GM23248 (cell line): Measurements from ENCODE around the gene RAPGEF4.

ENCODE experiments used
- EZH2 ChIP-seq: fragments of 200-600 bp; sonication (generic); IDR thresholded peaks from 2 replicates; pipeline ENCODE4 v1.6.1; 2018; ENCODE audit warnings: antibody characterized with exemption, mild to moderate bottlenecking; ENCODE audit not compliant: insufficient read depth, poor library complexity, severe bottlenecking
- EZH2phosphoT487 ChIP-seq: fragments of 200-600 bp; sonication (generic); IDR thresholded peaks from 2 replicates; pipeline ENCODE4 v1.6.1; 2018; ENCODE audit warnings: antibody characterized with exemption, moderate library complexity, mild to moderate bottlenecking, low read depth; ENCODE audit not compliant: insufficient read depth

- TF ChIP-seq EZH2 (no peak), EZH2phosphoT487 (no peak)
Measured at GRCh38 chr2:172909454-172909853, 173.8 kb downstream of the RAPGEF4 start.
